Measurements from ENCODE around the gene BTN1A1. TPM values are rescaled to one million over a fixed set of nuclear protein-coding genes. Genes with fewer than 3 reads are reported as not detected.

Gene BTN1A1
- total RNA-seq (2022; extraction: Qiagen RNA extraction; ENCODE audit: low read depth) = 0.06 TPM in 1 of 5 replicates, not detected in the others

DNA sequence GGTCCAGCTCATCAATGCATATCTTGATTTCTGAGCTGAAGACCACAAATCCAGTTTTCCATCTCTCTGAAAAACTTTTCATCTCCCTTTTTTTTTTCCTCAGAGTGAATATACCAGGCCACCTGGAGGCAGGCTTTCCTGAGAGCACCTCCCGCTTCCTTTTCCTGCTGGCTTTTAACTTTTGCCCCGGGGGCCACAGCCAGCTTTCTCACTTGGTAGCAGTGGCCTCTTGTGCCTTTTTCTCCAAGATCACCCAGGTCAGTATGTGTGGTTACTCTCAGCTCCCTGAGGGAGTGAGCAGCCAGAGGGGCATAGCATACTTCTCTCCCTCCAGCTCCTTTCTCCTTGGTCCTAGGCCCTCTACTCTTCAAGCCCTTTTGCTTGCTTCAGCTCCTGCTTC lies at the start of gene BTN1A1:
Gene BTN1A1, plus strand, starts transcription at position 202 of the 400 bp plus-strand sequence. CDS start 984 bp downstream, outside the sequence.

GRCh38 chr6:26457806-26458688 lies 42.1 kb upstream of the BTN1A1 start, which contains the start of gene BTN2A1:
BTN2A1 (plus strand) TSS chr6:26457955; CDS start chr6:26458637, 682 bp downstream.

GRCh38 chr6:26537846-26538571 lies 37.9 kb downstream of the BTN1A1 start, which contains the start of gene HMGN4:
HMGN4 (plus strand) TSS chr6:26538366; CDS start chr6:26545207, 6,841 bp downstream.

Other genes with a start within 250 kb of the BTN1A1 start
- 3.6 to 5.1 TPM (median 3.9 TPM) in 5 replicates for gene BTN3A2, start 135.1 kb upstream of the BTN1A1 start, total RNA-seq (2022; extraction: Qiagen RNA extraction; ENCODE audit: low read depth)
- 5.7 to 8.8 TPM (median 7.5 TPM) in 5 replicates for gene BTN2A2, start 117.2 kb upstream of the BTN1A1 start, total RNA-seq (2022; extraction: Qiagen RNA extraction; ENCODE audit: low read depth)
- 2.3 to 4.2 TPM (median 3.6 TPM) in 5 replicates for gene BTN3A1, start 98.0 kb upstream of the BTN1A1 start, total RNA-seq (2022; extraction: Qiagen RNA extraction; ENCODE audit: low read depth)
- gene BTN3A3, start 59.8 kb upstream of the BTN1A1 start, total RNA-seq (2022; extraction: Qiagen RNA extraction; ENCODE audit: low read depth) = 0.77 to 1.3 TPM (median 1.1 TPM) in 5 replicates
- 17.4 to 21.2 TPM (median 19.8 TPM) in 5 replicates for gene BTN2A1, start 42.3 kb upstream of the BTN1A1 start, total RNA-seq (2022; extraction: Qiagen RNA extraction; ENCODE audit: low read depth)
- gene HMGN4, start 38.1 kb downstream of the BTN1A1 start, total RNA-seq (2022; extraction: Qiagen RNA extraction; ENCODE audit: low read depth) = 58.9 to 90.4 TPM (median 72.6 TPM) in 5 replicates
- gene ABT1, start 96.7 kb downstream of the BTN1A1 start, total RNA-seq (2022; extraction: Qiagen RNA extraction; ENCODE audit: low read depth) = 11.6 to 15.3 TPM (median 14.5 TPM) in 5 replicates
- gene ZNF322, start 159.4 kb downstream of the BTN1A1 start, total RNA-seq (2022; extraction: Qiagen RNA extraction; ENCODE audit: low read depth) = 5.0 to 6.6 TPM (median 5.6 TPM) in 5 replicates